ENCODE measurements around the gene CYP1A2. TPM values are rescaled to one million over a fixed set of nuclear protein-coding genes. Genes with fewer than 3 reads are reported as not detected.

The CYP1A2 gene
- total and polyA plus RNA-seq, 9 of the 15 experiments (the other 6 are each of a cell fraction or from before 2014, with no cell fraction given) = not detected

DNA sequence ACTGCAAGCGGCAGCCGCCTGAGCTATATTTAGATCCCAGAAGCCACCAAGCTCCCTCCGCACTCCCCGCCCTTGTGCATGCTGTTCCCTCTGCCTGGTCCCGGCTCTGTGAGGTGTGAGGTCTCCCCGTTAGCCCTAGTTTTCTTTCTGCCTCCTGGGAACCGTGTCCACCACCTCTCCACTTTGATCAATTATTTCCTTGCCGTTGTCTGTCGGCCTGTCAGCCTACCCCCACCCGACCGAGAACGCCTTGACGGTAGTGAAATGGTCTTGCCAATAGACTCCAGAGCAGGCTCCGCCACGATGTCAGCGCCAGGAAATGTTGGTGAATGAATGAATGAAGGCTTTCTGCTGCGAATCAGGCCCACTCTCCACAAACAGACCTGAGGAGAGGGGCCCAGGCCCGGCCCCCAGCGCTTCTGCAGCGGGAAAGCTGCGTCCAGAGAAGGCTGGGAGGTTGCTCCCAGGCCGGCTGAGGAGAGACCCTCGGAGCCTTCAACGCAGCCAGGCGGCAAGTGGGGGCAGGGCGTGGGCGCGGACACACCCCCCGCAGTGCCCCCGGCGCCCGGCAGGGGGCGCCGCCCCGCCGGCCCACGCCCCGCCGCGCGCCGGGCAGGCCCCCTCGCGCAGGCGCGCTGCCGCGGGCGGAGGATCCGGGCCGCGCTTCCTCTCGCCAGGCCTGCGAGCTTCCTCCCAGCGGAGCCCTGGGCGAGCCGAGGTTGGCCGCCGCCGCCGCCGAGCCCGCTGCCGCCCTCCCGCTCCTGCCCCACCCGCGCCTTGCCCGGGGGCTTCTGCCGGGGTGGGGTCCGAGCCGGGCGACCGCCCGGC is 33.0 kb downstream of the CYP1A2 start, which contains the start of gene CSK (continued):
- TF ChIP-seq, protein P1, sequence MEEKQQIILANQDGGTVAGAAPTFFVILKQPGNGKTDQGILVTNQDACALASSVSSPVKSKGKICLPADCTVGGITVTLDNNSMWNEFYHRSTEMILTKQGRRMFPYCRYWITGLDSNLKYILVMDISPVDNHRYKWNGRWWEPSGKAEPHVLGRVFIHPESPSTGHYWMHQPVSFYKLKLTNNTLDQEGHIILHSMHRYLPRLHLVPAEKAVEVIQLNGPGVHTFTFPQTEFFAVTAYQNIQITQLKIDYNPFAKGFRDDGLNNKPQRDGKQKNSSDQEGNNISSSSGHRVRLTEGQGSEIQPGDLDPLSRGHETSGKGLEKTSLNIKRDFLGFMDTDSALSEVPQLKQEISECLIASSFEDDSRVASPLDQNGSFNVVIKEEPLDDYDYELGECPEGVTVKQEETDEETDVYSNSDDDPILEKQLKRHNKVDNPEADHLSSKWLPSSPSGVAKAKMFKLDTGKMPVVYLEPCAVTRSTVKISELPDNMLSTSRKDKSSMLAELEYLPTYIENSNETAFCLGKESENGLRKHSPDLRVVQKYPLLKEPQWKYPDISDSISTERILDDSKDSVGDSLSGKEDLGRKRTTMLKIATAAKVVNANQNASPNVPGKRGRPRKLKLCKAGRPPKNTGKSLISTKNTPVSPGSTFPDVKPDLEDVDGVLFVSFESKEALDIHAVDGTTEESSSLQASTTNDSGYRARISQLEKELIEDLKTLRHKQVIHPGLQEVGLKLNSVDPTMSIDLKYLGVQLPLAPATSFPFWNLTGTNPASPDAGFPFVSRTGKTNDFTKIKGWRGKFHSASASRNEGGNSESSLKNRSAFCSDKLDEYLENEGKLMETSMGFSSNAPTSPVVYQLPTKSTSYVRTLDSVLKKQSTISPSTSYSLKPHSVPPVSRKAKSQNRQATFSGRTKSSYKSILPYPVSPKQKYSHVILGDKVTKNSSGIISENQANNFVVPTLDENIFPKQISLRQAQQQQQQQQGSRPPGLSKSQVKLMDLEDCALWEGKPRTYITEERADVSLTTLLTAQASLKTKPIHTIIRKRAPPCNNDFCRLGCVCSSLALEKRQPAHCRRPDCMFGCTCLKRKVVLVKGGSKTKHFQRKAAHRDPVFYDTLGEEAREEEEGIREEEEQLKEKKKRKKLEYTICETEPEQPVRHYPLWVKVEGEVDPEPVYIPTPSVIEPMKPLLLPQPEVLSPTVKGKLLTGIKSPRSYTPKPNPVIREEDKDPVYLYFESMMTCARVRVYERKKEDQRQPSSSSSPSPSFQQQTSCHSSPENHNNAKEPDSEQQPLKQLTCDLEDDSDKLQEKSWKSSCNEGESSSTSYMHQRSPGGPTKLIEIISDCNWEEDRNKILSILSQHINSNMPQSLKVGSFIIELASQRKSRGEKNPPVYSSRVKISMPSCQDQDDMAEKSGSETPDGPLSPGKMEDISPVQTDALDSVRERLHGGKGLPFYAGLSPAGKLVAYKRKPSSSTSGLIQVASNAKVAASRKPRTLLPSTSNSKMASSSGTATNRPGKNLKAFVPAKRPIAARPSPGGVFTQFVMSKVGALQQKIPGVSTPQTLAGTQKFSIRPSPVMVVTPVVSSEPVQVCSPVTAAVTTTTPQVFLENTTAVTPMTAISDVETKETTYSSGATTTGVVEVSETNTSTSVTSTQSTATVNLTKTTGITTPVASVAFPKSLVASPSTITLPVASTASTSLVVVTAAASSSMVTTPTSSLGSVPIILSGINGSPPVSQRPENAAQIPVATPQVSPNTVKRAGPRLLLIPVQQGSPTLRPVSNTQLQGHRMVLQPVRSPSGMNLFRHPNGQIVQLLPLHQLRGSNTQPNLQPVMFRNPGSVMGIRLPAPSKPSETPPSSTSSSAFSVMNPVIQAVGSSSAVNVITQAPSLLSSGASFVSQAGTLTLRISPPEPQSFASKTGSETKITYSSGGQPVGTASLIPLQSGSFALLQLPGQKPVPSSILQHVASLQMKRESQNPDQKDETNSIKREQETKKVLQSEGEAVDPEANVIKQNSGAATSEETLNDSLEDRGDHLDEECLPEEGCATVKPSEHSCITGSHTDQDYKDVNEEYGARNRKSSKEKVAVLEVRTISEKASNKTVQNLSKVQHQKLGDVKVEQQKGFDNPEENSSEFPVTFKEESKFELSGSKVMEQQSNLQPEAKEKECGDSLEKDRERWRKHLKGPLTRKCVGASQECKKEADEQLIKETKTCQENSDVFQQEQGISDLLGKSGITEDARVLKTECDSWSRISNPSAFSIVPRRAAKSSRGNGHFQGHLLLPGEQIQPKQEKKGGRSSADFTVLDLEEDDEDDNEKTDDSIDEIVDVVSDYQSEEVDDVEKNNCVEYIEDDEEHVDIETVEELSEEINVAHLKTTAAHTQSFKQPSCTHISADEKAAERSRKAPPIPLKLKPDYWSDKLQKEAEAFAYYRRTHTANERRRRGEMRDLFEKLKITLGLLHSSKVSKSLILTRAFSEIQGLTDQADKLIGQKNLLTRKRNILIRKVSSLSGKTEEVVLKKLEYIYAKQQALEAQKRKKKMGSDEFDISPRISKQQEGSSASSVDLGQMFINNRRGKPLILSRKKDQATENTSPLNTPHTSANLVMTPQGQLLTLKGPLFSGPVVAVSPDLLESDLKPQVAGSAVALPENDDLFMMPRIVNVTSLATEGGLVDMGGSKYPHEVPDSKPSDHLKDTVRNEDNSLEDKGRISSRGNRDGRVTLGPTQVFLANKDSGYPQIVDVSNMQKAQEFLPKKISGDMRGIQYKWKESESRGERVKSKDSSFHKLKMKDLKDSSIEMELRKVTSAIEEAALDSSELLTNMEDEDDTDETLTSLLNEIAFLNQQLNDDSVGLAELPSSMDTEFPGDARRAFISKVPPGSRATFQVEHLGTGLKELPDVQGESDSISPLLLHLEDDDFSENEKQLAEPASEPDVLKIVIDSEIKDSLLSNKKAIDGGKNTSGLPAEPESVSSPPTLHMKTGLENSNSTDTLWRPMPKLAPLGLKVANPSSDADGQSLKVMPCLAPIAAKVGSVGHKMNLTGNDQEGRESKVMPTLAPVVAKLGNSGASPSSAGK (IDR thresholded peaks at IDR 0.05) = peak; percentile 29
- no peak for TF ChIP-seq ZKSCAN3 (CRISPR knock-in tag; IDR thresholded peaks at IDR 0.05)
- no peak for TF ChIP-seq ZNF165 (CRISPR knock-in tag; IDR thresholded peaks at IDR 0.05; ENCODE audit: borderline replicate concordance)
- TF ChIP-seq TEAD2 (tag; IDR thresholded peaks at IDR 0.05) = no peak
- peak; percentile 84 for TF ChIP-seq EGR1 (conservative IDR thresholded peaks at IDR 0.05)
- TF ChIP-seq ZNF311 (CRISPR knock-in tag; IDR thresholded peaks at IDR 0.05) = no peak
- no peak for TF ChIP-seq ZNF224 (CRISPR knock-in tag; IDR thresholded peaks at IDR 0.05)
- TF ChIP-seq, protein P2, sequence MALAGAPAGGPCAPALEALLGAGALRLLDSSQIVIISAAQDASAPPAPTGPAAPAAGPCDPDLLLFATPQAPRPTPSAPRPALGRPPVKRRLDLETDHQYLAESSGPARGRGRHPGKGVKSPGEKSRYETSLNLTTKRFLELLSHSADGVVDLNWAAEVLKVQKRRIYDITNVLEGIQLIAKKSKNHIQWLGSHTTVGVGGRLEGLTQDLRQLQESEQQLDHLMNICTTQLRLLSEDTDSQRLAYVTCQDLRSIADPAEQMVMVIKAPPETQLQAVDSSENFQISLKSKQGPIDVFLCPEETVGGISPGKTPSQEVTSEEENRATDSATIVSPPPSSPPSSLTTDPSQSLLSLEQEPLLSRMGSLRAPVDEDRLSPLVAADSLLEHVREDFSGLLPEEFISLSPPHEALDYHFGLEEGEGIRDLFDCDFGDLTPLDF (CRISPR knock-in tag; IDR thresholded peaks at IDR 0.05) = no peak
- no peak for TF ChIP-seq ZNF780A (CRISPR knock-in tag; IDR thresholded peaks at IDR 0.05)
- no peak for TF ChIP-seq ZKSCAN1 (IDR thresholded peaks at IDR 0.05; ENCODE audit: low read depth, low read length)
- TF ChIP-seq, protein P3, sequence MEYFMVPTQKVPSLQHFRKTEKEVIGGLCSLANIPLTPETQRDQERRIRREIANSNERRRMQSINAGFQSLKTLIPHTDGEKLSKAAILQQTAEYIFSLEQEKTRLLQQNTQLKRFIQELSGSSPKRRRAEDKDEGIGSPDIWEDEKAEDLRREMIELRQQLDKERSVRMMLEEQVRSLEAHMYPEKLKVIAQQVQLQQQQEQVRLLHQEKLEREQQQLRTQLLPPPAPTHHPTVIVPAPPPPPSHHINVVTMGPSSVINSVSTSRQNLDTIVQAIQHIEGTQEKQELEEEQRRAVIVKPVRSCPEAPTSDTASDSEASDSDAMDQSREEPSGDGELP (CRISPR knock-in tag; IDR thresholded peaks at IDR 0.05; ENCODE audit: borderline replicate concordance) = peak; percentile 48; the same call in 1 of the 2 replicates
- no peak for TF ChIP-seq MBD2 (IDR thresholded peaks at IDR 0.05; ENCODE audit: borderline replicate concordance, low read depth)
- TF ChIP-seq, protein P4, sequence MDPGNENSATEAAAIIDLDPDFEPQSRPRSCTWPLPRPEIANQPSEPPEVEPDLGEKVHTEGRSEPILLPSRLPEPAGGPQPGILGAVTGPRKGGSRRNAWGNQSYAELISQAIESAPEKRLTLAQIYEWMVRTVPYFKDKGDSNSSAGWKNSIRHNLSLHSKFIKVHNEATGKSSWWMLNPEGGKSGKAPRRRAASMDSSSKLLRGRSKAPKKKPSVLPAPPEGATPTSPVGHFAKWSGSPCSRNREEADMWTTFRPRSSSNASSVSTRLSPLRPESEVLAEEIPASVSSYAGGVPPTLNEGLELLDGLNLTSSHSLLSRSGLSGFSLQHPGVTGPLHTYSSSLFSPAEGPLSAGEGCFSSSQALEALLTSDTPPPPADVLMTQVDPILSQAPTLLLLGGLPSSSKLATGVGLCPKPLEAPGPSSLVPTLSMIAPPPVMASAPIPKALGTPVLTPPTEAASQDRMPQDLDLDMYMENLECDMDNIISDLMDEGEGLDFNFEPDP (CRISPR knock-in tag; IDR thresholded peaks at IDR 0.05) = no peak

Data from K562 (cell line).